Measurements from ENCODE around the gene DNAH17. TPM values are rescaled to one million over a fixed set of nuclear protein-coding genes. Genes with fewer than 3 reads are reported as not detected.

DNAH17 gene
- total RNA-seq, 1 donor from 2014 or later, result not detected

- Histone ChIP-seq H3K9me3 (no peaks in the 10 kb centered on the region), H3K36me3 (peaks cover 23 to 31% of the 10 kb centered on the region in 2 donors), H3K4me1 (no peaks in the 10 kb centered on the region), H3K4me3 (no peak overlapping the region), H3K27ac (peak overlapping the region; percentile 72 to 75), H3K27me3 (no peaks in the 10 kb centered on the region)
- no peak for TF ChIP-seq CTCF (IDR thresholded peaks at IDR 0.05)
- intact Hi-C loops (cut with DNase I), result no loop called here
- DNase-seq (ENCODE audit: low spot score in 2 of 2), result no peak
Observed at GRCh38 chr17:78416791-78417530, 160.2 kb downstream of the DNAH17 start.

GRCh38 chr17:78415821-78416711 is 161.1 kb downstream of the DNAH17 start:
- H3K4me1 ChIP-seq, result no peaks in the 10 kb centered on the region
- no peak overlapping the region for H3K4me3 ChIP-seq
- no peak for DNase-seq (ENCODE audit: low spot score in 2 of 2)
- intact Hi-C loops (cut with DNase I), result no loop called here
- H3K27ac ChIP-seq, result peak overlapping the region; percentile 61 to 75
- no peaks in the 10 kb centered on the region for H3K9me3 ChIP-seq
- no peaks in the 10 kb centered on the region for H3K27me3 ChIP-seq
- no peak for TF ChIP-seq CTCF (IDR thresholded peaks at IDR 0.05)
- peaks cover 18 to 25% of the 10 kb centered on the region in 2 donors for H3K36me3 ChIP-seq

- TF ChIP-seq CTCF (IDR thresholded peaks at IDR 0.05), result no peak
- no peaks in the 10 kb centered on the region for H3K4me1 ChIP-seq
Observed at GRCh38 chr17:78414178-78415162, 162.7 kb downstream of the DNAH17 start.

GRCh38 chr17:78412403-78412802 is 164.8 kb downstream of the DNAH17 start:
- TF ChIP-seq CTCF (IDR thresholded peaks at IDR 0.05), result peak in 1 of 3 experiments; percentile 6
- no peak overlapping the region for H3K27ac ChIP-seq

More at GRCh38 chr17:78414178-78415162, 162.7 kb downstream of the DNAH17 start:
- no peak overlapping the region for H3K4me3 ChIP-seq
- DNase-seq (ENCODE audit: low spot score in 2 of 2), result no peak
- no peaks in the 10 kb centered on the region for H3K27me3 ChIP-seq
- H3K27ac ChIP-seq, result peak overlapping the region in 1 of 2 donors; percentile 28
- intact Hi-C loops (cut with DNase I), result no loop called here
- no peaks in the 10 kb centered on the region for H3K9me3 ChIP-seq
- H3K36me3 ChIP-seq, result peaks cover 8 to 11% of the 10 kb centered on the region in 2 donors

More at GRCh38 chr17:78412403-78412802, 164.8 kb downstream of the DNAH17 start:
- Histone ChIP-seq H3K4me3 (no peak overlapping the region), H3K27me3 (no peaks in the 10 kb centered on the region), H3K36me3 (peaks cover 9 to 14% of the 10 kb centered on the region in 2 donors), H3K9me3 (no peaks in the 10 kb centered on the region), H3K4me1 (no peaks in the 10 kb centered on the region)
- DNase-seq (ENCODE audit: low spot score in 2 of 2), result no peak
- intact Hi-C loops (cut with DNase I), result no loop called here

Measured in ascending aorta (tissue), 2 donors.